GM23338 (cell line): ENCODE results near the gene MXRA7. TPM values are rescaled to one million over a fixed set of nuclear protein-coding genes. Genes with fewer than 3 reads are reported as not detected.

Source experiments
- ATAC-seq: fragments of 200-7000 bp; cut with Tn5 transposase; 3 replicates; pipeline ENCODE4 v1.9.1; 2020
- DNase-seq: peaks from one replicate; pipeline ENCODE4 v3.0.0-alpha.2; 2015; ENCODE audit warnings: low spot score
- H2AFZ ChIP-seq: fragments of 200-600 bp; sonication (generic); 2 replicates; pipeline ENCODE4 v1.8.0; 2016; ENCODE audit warnings: antibody characterized with exemption, mild to moderate bottlenecking, moderate library complexity
- H3F3A ChIP-seq: fragments of 200-600 bp; sonication (generic); replicated peaks from 2 replicates; pipeline ENCODE4 v1.8.0; 2017; ENCODE audit warnings: antibody characterized with exemption, mixed run types, low read depth
- H3K27ac ChIP-seq: fragments of 200-600 bp; sonication (generic); 2 replicates; pipeline ENCODE4 v1.6.1; 2016; ENCODE audit warnings: low read depth
- H3K27me3 ChIP-seq: fragments of 200-600 bp; sonication (generic); 2 replicates; pipeline ENCODE4 v1.8.0; 2016; ENCODE audit warnings: mild to moderate bottlenecking, mixed run types, moderate library complexity; ENCODE audit not compliant: insufficient read depth
- H3K36me3 ChIP-seq: fragments of 200-600 bp; sonication (generic); 2 replicates; pipeline ENCODE4 v1.8.0; 2016; ENCODE audit warnings: mild to moderate bottlenecking; ENCODE audit not compliant: insufficient read depth
- H3K4me1 ChIP-seq: fragments of 200-600 bp; sonication (generic); 2 replicates; pipeline ENCODE4 v1.8.0; 2016; ENCODE audit warnings: mild to moderate bottlenecking, moderate library complexity; ENCODE audit not compliant: insufficient read depth
- H3K4me2 ChIP-seq: fragments of 200-600 bp; sonication (generic); 2 replicates; pipeline ENCODE4 v1.7.1; 2017; ENCODE audit warnings: mixed run types
- H3K4me3 ChIP-seq: fragments of 200-600 bp; sonication (generic); 2 replicates; pipeline ENCODE4 v1.6.1; 2016; ENCODE audit warnings: mixed run types
- H3K79me2 ChIP-seq: fragments of 200-600 bp; sonication (generic); replicated peaks from 2 replicates; pipeline ENCODE4 v1.8.0; 2017; ENCODE audit warnings: mild to moderate bottlenecking; ENCODE audit not compliant: insufficient read depth
- H3K9me2 ChIP-seq: fragments of 200-600 bp; sonication (generic); 2 replicates; pipeline ENCODE4 v1.8.0; 2017; ENCODE audit not compliant: insufficient read depth
- H4K20me1 ChIP-seq: fragments of 200-600 bp; sonication (generic); replicated peaks from 2 replicates; pipeline ENCODE4 v1.8.0; 2017; ENCODE audit warnings: mild to moderate bottlenecking; ENCODE audit not compliant: insufficient read depth
- H3K27ac Mint-ChIP-seq: 2 replicates; pipeline ENCODE4 v1.8.0; 2020; ENCODE audit warnings: inconsistent platforms, mild to moderate bottlenecking, moderate library complexity, mixed read lengths
- H3K27me3 Mint-ChIP-seq: 3 replicates; pipeline ENCODE4 v1.8.0; 2022; ENCODE audit warnings: low read depth, mild to moderate bottlenecking, moderate library complexity, mixed read lengths, inconsistent platforms; ENCODE audit not compliant: insufficient read depth, poor library complexity
- H3K36me3 Mint-ChIP-seq: 3 replicates; pipeline ENCODE4 v1.8.0; 2021; ENCODE audit warnings: low read depth, mild to moderate bottlenecking, inconsistent platforms, moderate library complexity, mixed read lengths
- H3K4me1 Mint-ChIP-seq: 3 replicates; pipeline ENCODE4 v1.8.0; 2020; ENCODE audit warnings: mild to moderate bottlenecking, inconsistent platforms, mixed read lengths
- H3K4me3 Mint-ChIP-seq: 3 replicates; pipeline ENCODE4 v1.8.0; 2021; ENCODE audit warnings: moderate library complexity, mild to moderate bottlenecking, inconsistent platforms, mixed read lengths
- H3K9me3 Mint-ChIP-seq: 3 replicates; pipeline ENCODE4 v1.8.0; 2020; ENCODE audit warnings: moderate library complexity, mild to moderate bottlenecking, inconsistent platforms, mixed read lengths
- CREB1 ChIP-seq: fragments of 250-450 bp; sonication (Bioruptor Pico); IDR thresholded peaks from 2 replicates; pipeline ENCODE4 v1.5.0; 2020; ENCODE audit warnings: low read depth, mild to moderate bottlenecking, moderate library complexity
- EZH2 ChIP-seq: fragments of 200-600 bp; sonication (generic); IDR thresholded peaks from one replicate; pipeline ENCODE4 v1.8.0; 2017; ENCODE audit warnings: antibody characterized with exemption, mild to moderate bottlenecking, low read depth; ENCODE audit not compliant: unreplicated experiment
- EZH2phosphoT487 ChIP-seq: fragments of 200-600 bp; sonication (generic); IDR thresholded peaks from one replicate; pipeline ENCODE4 v1.8.1; 2018; ENCODE audit warnings: antibody characterized with exemption; ENCODE audit not compliant: unreplicated experiment
- JUNB ChIP-seq: IDR thresholded peaks from one replicate; pipeline ENCODE4 v1.6.1; 2016; ENCODE audit warnings: antibody characterized with exemption; ENCODE audit not compliant: unreplicated experiment
- NANOG ChIP-seq: IDR thresholded peaks from 2 replicates; pipeline ENCODE4 v1.6.1; 2016; ENCODE audit warnings: antibody characterized with exemption, borderline replicate concordance
- POLR2AphosphoS5 ChIP-seq: IDR thresholded peaks from 2 replicates; pipeline ENCODE4 v1.6.1; 2016; ENCODE audit warnings: antibody characterized with exemption, low read depth
- STAT1 ChIP-seq: IDR thresholded peaks from one replicate; pipeline ENCODE4 v1.6.1; 2016; ENCODE audit warnings: antibody characterized with exemption; ENCODE audit not compliant: unreplicated experiment
- ZNF114 ChIP-seq: fragments of 250-450 bp; sonication (Bioruptor Pico); IDR thresholded peaks from 2 replicates; pipeline ENCODE4 v1.5.0; 2020; ENCODE audit warnings: mild to moderate bottlenecking, moderate library complexity
- polyA plus RNA-seq: library from polyadenylated mRNA; unstranded; fragments of >200 nt; fragmentation: Nextera tagmentation; extraction: Ambion mirVana; gene quantifications from 2 replicates; pipeline ENCODE4 v1.2.1, GENCODE V29; 2016
- total RNA-seq: library from RNA; depleted of rRNA; stranded (reverse); fragments of >200 nt; shearing (Covaris generic); gene quantifications from 2 replicates; pipeline ENCODE4 v1.2.3, GENCODE V29; 2014
- TF ChIP-seq, protein P1 (sequence below): IDR thresholded peaks from 2 replicates; pipeline ENCODE4 v1.6.1; 2016; ENCODE audit warnings: antibody characterized with exemption
- TF ChIP-seq, protein P2 (sequence below): fragments of 250-450 bp; sonication (Bioruptor Pico); IDR thresholded peaks from 2 replicates; pipeline ENCODE4 v1.5.0; 2020; ENCODE audit warnings: mild to moderate bottlenecking, moderate library complexity
- TF ChIP-seq, protein P3 (sequence below), 2 experiments: fragments of 200-600 bp in 1 of 2; sonication (generic) in 1 of 2; conservative IDR thresholded peaks; 2 replicates each; pipeline versions ENCODE4 v1.5.1 to v1.6.1; 2016 to 2017; ENCODE audit warnings: antibody characterized with exemption in 2 of 2, low read depth in 2 of 2, mild to moderate bottlenecking in 2 of 2, moderate library complexity in 1 of 2
- TF ChIP-seq, protein P4 (sequence below): IDR thresholded peaks from one replicate; pipeline ENCODE4 v1.6.1; 2018; ENCODE audit warnings: antibody characterized with exemption; ENCODE audit not compliant: unreplicated experiment

Gene MXRA7
- total and polyA plus RNA-seq, 2 experiments from 2014 or later, result 12.1 to 46.6 TPM

DNA sequence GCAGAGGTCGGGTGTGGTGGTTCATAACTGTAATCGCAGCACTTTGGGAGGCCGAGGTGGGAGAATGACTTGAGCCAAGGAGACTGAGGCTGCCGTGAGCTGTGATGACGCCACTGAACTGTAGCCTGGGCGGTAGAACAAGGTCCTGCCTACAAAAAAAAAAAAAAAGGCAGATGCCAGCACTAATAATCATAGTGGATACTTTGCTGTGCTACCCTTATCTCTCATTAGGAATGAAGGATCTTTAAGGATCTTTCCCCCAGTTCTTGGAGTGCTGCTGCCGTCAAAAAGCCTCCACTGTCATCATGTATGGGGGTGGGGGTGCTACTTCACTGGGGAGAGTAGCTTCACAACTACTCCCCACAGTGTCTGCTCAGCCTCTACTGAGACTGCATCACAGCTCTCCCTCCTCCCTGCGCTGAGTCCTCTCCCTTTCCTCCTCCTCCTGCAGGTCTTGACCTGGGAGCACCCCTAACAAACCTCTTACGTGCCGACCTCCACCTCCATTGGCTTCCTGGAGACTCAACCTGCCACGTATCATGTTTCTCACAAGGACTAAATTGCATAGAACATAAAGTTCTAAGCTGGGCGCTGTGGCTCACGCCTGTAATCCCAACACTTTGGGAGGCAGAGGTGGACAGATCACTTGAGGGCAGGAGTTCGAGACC lies 42.8 kb downstream of the MXRA7 start (continued):
- TF ChIP-seq, protein P1, sequence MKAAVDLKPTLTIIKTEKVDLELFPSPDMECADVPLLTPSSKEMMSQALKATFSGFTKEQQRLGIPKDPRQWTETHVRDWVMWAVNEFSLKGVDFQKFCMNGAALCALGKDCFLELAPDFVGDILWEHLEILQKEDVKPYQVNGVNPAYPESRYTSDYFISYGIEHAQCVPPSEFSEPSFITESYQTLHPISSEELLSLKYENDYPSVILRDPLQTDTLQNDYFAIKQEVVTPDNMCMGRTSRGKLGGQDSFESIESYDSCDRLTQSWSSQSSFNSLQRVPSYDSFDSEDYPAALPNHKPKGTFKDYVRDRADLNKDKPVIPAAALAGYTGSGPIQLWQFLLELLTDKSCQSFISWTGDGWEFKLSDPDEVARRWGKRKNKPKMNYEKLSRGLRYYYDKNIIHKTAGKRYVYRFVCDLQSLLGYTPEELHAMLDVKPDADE, result no peak
- no peak for TF ChIP-seq STAT1
- TF ChIP-seq POLR2AphosphoS5, result no peak

DNA sequence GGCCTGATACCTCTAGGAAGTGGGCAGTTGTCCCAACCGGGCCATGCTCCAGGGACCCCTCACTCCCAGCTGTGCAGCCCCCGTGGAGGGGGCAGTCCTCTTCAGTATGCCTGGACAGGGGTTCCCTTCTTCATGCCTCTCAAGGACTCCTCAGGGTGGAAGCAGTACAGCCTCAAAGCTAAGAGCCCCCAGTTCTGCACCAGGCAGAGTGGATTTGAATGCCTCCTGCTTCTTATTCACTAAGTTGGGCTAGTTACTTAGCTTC lies 43.3 kb downstream of the MXRA7 start:
- Histone ChIP-seq H3K27ac (no peak overlapping the region), H3K9me2 (no peaks in the 10 kb centered on the region), H3K27me3 (no peaks in the 10 kb centered on the region), H2AFZ (no peak overlapping the region), H3F3A (0 out of 2 replicates have a peak, but pooled peaks cover 8% of the 10 kb centered on the region), H3K4me1 (peaks cover 14% of the 10 kb centered on the region), H3K4me2 (no peak overlapping the region), H3K4me3 (no peak overlapping the region), H4K20me1 (no peaks in the 10 kb centered on the region), H3K36me3 (no peaks in the 10 kb centered on the region), H3K79me2 (no peaks in the 10 kb centered on the region)
- Mint-ChIP-seq H3K9me3 (no peaks in the 10 kb centered on the region), H3K4me1 (peaks cover 14% of the 10 kb centered on the region), H3K36me3 (no peaks in the 10 kb centered on the region), H3K27me3 (peaks cover 12% of the 10 kb centered on the region), H3K27ac (no peak overlapping the region), H3K4me3 (no peak overlapping the region)
- ATAC-seq, result no peak
- DNase-seq, result no peak
- TF ChIP-seq EZH2phosphoT487 (no peak), ZNF114 (CRISPR knock-in tag) (no peak), CREB1 (no peak), NANOG (no peak), EZH2 (no peak), POLR2AphosphoS5 (no peak), JUNB (no peak)
- TF ChIP-seq, protein P2, sequence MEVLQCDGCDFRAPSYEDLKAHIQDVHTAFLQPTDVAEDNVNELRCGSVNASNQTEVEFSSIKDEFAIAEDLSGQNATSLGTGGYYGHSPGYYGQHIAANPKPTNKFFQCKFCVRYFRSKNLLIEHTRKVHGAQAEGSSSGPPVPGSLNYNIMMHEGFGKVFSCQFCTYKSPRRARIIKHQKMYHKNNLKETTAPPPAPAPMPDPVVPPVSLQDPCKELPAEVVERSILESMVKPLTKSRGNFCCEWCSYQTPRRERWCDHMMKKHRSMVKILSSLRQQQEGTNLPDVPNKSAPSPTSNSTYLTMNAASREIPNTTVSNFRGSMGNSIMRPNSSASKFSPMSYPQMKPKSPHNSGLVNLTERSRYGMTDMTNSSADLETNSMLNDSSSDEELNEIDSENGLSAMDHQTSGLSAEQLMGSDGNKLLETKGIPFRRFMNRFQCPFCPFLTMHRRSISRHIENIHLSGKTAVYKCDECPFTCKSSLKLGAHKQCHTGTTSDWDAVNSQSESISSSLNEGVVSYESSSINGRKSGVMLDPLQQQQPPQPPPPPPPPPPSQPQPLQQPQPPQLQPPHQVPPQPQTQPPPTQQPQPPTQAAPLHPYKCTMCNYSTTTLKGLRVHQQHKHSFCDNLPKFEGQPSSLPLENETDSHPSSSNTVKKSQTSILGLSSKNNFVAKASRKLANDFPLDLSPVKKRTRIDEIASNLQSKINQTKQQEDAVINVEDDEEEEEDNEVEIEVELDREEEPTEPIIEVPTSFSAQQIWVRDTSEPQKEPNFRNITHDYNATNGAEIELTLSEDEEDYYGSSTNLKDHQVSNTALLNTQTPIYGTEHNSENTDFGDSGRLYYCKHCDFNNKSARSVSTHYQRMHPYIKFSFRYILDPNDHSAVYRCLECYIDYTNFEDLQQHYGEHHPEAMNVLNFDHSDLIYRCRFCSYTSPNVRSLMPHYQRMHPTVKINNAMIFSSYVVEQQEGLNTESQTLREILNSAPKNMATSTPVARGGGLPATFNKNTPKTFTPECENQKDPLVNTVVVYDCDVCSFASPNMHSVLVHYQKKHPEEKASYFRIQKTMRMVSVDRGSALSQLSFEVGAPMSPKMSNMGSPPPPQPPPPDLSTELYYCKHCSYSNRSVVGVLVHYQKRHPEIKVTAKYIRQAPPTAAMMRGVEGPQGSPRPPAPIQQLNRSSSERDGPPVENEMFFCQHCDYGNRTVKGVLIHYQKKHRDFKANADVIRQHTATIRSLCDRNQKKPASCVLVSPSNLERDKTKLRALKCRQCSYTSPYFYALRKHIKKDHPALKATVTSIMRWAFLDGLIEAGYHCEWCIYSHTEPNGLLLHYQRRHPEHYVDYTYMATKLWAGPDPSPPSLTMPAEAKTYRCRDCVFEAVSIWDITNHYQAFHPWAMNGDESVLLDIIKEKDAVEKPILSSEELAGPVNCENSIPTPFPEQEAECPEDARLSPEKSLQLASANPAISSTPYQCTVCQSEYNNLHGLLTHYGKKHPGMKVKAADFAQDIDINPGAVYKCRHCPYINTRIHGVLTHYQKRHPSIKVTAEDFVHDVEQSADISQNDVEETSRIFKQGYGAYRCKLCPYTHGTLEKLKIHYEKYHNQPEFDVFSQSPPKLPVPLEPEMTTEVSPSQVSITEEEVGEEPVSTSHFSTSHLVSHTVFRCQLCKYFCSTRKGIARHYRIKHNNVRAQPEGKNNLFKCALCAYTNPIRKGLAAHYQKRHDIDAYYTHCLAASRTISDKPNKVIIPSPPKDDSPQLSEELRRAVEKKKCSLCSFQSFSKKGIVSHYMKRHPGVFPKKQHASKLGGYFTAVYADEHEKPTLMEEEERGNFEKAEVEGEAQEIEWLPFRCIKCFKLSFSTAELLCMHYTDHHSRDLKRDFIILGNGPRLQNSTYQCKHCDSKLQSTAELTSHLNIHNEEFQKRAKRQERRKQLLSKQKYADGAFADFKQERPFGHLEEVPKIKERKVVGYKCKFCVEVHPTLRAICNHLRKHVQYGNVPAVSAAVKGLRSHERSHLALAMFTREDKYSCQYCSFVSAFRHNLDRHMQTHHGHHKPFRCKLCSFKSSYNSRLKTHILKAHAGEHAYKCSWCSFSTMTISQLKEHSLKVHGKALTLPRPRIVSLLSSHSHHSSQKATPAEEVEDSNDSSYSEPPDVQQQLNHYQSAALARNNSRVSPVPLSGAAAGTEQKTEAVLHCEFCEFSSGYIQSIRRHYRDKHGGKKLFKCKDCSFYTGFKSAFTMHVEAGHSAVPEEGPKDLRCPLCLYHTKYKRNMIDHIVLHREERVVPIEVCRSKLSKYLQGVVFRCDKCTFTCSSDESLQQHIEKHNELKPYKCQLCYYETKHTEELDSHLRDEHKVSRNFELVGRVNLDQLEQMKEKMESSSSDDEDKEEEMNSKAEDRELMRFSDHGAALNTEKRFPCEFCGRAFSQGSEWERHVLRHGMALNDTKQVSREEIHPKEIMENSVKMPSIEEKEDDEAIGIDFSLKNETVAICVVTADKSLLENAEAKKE (CRISPR knock-in tag), result no peak
- TF ChIP-seq, protein P1, result no peak
- TF ChIP-seq, protein P3, sequence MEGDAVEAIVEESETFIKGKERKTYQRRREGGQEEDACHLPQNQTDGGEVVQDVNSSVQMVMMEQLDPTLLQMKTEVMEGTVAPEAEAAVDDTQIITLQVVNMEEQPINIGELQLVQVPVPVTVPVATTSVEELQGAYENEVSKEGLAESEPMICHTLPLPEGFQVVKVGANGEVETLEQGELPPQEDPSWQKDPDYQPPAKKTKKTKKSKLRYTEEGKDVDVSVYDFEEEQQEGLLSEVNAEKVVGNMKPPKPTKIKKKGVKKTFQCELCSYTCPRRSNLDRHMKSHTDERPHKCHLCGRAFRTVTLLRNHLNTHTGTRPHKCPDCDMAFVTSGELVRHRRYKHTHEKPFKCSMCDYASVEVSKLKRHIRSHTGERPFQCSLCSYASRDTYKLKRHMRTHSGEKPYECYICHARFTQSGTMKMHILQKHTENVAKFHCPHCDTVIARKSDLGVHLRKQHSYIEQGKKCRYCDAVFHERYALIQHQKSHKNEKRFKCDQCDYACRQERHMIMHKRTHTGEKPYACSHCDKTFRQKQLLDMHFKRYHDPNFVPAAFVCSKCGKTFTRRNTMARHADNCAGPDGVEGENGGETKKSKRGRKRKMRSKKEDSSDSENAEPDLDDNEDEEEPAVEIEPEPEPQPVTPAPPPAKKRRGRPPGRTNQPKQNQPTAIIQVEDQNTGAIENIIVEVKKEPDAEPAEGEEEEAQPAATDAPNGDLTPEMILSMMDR (conservative IDR thresholded peaks at IDR 0.05; ENCODE audit: low read depth in 2 of 2), result no peak
- TF ChIP-seq, protein P4, sequence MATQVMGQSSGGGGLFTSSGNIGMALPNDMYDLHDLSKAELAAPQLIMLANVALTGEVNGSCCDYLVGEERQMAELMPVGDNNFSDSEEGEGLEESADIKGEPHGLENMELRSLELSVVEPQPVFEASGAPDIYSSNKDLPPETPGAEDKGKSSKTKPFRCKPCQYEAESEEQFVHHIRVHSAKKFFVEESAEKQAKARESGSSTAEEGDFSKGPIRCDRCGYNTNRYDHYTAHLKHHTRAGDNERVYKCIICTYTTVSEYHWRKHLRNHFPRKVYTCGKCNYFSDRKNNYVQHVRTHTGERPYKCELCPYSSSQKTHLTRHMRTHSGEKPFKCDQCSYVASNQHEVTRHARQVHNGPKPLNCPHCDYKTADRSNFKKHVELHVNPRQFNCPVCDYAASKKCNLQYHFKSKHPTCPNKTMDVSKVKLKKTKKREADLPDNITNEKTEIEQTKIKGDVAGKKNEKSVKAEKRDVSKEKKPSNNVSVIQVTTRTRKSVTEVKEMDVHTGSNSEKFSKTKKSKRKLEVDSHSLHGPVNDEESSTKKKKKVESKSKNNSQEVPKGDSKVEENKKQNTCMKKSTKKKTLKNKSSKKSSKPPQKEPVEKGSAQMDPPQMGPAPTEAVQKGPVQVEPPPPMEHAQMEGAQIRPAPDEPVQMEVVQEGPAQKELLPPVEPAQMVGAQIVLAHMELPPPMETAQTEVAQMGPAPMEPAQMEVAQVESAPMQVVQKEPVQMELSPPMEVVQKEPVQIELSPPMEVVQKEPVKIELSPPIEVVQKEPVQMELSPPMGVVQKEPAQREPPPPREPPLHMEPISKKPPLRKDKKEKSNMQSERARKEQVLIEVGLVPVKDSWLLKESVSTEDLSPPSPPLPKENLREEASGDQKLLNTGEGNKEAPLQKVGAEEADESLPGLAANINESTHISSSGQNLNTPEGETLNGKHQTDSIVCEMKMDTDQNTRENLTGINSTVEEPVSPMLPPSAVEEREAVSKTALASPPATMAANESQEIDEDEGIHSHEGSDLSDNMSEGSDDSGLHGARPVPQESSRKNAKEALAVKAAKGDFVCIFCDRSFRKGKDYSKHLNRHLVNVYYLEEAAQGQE, result no peak
